IPS-20b (cell line): ENCODE data around the gene IGF2BP2.
"Not testable (repeated sequence)": the region's sequence is repeated elsewhere in the genome, so short reads cannot be mapped to it uniquely, and the experiment has no call there.

Experiments
- H3K27ac ChIP-seq: one replicate; pipeline ENCODE4 v1.5.1; 2013; ENCODE audit warnings: low read length
- H3K27me3 ChIP-seq: 2 replicates; pipeline ENCODE4 v1.6.1; 2013; ENCODE audit warnings: mild to moderate bottlenecking, low read length, inconsistent platforms; ENCODE audit not compliant: insufficient read depth
- H3K36me3 ChIP-seq: 2 replicates; pipeline ENCODE4 v1.6.1; 2013; ENCODE audit warnings: low read depth, mild to moderate bottlenecking, inconsistent platforms, low read length, moderate library complexity; ENCODE audit not compliant: insufficient read depth
- H3K4me1 ChIP-seq: 2 replicates; pipeline ENCODE4 v1.6.1; 2013; ENCODE audit warnings: mild to moderate bottlenecking, control low read depth, inconsistent platforms, low read length, moderate library complexity; ENCODE audit not compliant: insufficient read depth
- H3K4me3 ChIP-seq: 2 replicates; pipeline ENCODE4 v1.5.1; 2013; ENCODE audit warnings: mild to moderate bottlenecking, low read length, inconsistent platforms
- H3K9ac ChIP-seq: 2 replicates; pipeline ENCODE4 v1.6.1; 2013; ENCODE audit warnings: low read depth, mild to moderate bottlenecking, inconsistent platforms, low read length, moderate library complexity
- H3K9me3 ChIP-seq: 2 replicates; pipeline ENCODE4 v1.6.1; 2013; ENCODE audit warnings: mild to moderate bottlenecking, low read depth, low read length, inconsistent platforms; ENCODE audit not compliant: insufficient read depth

The IGF2BP2 gene

DNA sequence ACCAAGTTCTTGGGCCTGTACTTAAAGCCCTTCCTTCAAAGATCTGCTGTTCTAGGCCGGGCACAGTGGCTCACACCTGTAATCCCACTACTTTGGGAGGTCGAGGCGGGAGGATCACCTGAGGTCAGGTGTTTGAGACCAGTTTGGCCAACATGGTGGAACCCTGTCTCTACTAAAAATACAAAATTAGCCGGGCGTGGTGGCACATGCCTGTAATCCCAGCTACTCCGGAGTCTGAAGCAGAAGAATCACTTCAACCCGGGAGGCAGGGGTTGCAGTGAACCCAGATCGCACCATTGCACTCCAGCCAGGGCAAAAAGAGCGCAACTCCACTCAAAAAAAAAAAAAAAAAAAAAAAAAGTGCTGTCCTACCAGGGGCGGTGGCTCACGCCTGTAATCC lies 186.2 kb downstream of the IGF2BP2 start:
- H3K36me3 ChIP-seq, H3K27me3 ChIP-seq, H3K4me3 ChIP-seq, H3K27ac ChIP-seq, H3K9me3 ChIP-seq, H3K4me1 ChIP-seq, H3K9ac ChIP-seq: not testable (repeated sequence)

DNA sequence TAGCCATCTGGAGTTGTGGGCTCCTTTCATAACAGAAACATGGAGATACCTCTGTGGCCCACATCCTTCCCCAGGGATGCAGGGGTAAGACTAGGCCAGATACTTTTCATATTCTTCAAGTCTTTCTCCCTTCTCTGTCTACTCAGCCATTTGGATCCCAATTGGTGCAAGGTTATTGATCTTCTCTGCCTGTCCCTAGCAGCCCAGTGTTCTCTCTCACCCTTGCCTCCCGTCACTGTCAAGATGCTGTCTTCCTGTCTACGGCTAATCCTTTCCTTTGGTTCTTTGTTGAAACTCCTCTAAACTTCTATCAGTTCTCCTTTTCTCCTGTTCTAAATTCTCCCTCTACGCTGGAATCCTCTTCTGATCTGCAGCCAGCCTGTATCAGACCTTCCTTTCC lies 187.5 kb downstream of the IGF2BP2 start:
- no peak overlapping the region for H3K4me3 ChIP-seq

DNA sequence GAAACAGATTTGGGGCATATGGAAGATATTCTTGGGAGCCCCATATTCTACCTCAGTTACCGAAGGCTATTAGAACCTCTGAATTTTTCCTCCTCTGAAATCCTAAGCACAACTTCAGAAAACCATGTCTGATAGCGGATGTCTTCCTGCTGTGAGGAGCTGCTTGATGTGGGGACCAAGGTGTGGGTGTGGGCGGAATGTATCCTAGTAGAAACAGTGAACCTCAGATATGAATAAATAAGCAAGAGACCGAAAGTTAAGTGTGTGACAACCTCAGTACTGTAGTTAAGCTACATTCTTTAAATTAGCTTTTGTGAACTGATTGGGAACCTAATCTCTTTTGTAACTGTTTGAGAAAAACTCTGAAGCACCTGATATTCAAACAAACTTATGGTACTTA lies 191.8 kb downstream of the IGF2BP2 start:
- no peak overlapping the region for H3K9ac ChIP-seq
- H3K27ac ChIP-seq, result no peak overlapping the region
- H3K9me3 ChIP-seq, result no peaks in the 10 kb centered on the region
- H3K36me3 ChIP-seq, result peaks cover 34% of the 10 kb centered on the region
- no peaks in the 10 kb centered on the region for H3K4me1 ChIP-seq
- H3K4me3 ChIP-seq, result no peak overlapping the region
- H3K27me3 ChIP-seq, result no peaks in the 10 kb centered on the region

More for the DNA sequence above, 187.5 kb downstream of the IGF2BP2 start:
- Histone ChIP-seq H3K27ac (no peak overlapping the region), H3K27me3 (no peaks in the 10 kb centered on the region), H3K9me3 (no peaks in the 10 kb centered on the region), H3K36me3 (0 out of 2 replicates have a peak, but pooled peaks cover 5% of the 10 kb centered on the region), H3K9ac (no peak overlapping the region), H3K4me1 (no peaks in the 10 kb centered on the region)

DNA sequence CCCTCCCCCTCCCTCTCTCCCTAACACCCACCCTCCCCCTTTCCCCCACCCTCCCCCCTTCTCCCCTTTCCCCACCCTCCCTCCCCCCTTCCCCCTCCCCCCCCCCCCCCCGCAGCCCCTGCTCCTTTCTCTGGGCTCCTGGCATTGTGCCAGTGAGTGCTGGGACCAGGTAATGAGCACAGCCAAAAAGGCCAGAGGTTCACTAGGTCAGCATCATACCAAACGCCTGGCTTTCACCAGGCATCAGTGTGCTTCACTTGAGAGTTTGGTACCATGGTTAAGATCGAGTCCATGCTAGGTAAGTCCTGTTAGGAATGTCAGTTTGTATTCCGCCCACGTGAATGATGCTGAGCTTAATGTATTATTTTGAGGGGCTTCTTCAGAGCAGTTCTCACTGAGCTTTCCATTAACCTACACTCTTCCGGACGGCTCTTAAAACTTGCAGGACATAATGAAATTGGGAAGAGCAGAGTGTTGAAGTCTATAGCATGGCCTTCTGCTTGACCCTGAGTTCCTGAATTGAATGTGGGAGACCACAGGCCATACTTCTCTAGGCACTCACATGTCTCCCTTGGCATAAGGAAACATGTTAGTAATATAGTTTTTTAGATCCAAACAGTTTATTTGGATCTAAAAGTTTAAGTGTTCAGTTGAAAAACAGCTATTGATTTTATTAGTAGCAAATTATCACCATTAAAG lies 193.2 kb downstream of the IGF2BP2 start:
- no peaks in the 10 kb centered on the region for H3K9me3 ChIP-seq
- H3K9ac ChIP-seq, result no peak overlapping the region

DNA sequence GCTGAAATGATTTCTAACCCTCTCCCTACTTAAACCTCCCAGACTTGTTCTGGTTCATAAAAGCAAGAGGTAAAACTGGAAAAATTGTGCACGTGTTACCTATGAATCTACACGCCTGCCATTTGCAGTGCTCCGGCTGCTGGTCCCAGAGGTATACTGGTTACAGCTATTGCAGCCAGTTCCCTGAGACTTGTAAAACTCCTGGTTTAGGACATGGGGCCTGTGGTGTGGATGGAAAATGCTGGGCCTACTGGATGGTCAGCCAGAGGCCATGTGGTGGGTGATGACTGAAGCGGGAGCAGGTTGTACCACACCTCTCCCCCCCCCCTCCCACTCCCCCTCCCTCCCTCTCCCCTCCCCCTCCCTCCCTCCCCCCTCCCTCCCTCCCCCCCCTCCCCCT lies 193.7 kb downstream of the IGF2BP2 start:
- H3K9me3 ChIP-seq, result no peaks in the 10 kb centered on the region
- H3K4me3 ChIP-seq, result no peak overlapping the region
- H3K4me1 ChIP-seq, result no peaks in the 10 kb centered on the region
- no peaks in the 10 kb centered on the region for H3K27me3 ChIP-seq
- H3K27ac ChIP-seq, result no peak overlapping the region
- no peak overlapping the region for H3K9ac ChIP-seq
- H3K36me3 ChIP-seq, result peaks cover 49% of the 10 kb centered on the region

More for the DNA sequence above, 193.2 kb downstream of the IGF2BP2 start:
- no peak overlapping the region for H3K4me3 ChIP-seq
- H3K36me3 ChIP-seq, result peaks cover 47% of the 10 kb centered on the region
- H3K27ac ChIP-seq, result no peak overlapping the region
- no peaks in the 10 kb centered on the region for H3K27me3 ChIP-seq
- no peaks in the 10 kb centered on the region for H3K4me1 ChIP-seq

GRCh38 chr3:185630182-185630622 lies 194.6 kb downstream of the IGF2BP2 start:
- no peaks in the 10 kb centered on the region for H3K9me3 ChIP-seq
- no peak overlapping the region for H3K9ac ChIP-seq
- no peak overlapping the region for H3K4me3 ChIP-seq
- no peaks in the 10 kb centered on the region for H3K4me1 ChIP-seq
- H3K27me3 ChIP-seq, result no peaks in the 10 kb centered on the region
- no peak overlapping the region for H3K27ac ChIP-seq
- peaks cover 58% of the 10 kb centered on the region for H3K36me3 ChIP-seq

DNA sequence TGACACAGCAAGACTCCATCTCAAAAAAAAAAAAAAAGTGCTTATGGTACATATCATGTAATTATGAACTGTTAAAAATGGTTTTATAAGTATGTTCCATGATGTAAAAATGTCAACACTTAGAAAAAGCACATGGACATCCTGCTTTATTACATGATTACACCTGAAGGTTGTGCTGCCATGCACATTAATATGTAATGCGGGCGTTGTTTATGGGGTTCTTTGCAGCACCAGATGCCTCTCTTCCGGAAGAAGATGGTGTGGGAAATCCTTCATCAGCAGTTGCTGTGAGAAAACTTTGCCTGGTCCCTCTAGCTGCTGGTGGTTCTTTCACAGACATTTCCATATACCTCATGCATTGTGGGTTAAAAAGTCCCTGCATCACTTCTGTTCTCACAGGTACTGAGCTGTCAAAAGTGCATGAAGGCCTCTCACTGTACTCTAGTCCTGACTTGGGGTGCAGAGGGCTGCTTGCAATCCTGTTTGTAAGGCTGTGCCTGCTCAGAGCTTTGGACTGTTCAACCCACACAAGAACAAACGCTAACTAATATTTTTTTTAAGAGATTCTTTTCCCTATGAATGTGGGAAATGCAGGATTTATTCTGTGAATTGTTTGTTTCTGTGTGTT lies 195.2 kb downstream of the IGF2BP2 start:
- Histone ChIP-seq H3K27ac (no peak overlapping the region), H3K36me3 (peaks cover 62% of the 10 kb centered on the region), H3K9ac (no peak overlapping the region), H3K4me1 (no peaks in the 10 kb centered on the region), H3K9me3 (no peaks in the 10 kb centered on the region), H3K4me3 (no peak overlapping the region), H3K27me3 (no peaks in the 10 kb centered on the region)

DNA sequence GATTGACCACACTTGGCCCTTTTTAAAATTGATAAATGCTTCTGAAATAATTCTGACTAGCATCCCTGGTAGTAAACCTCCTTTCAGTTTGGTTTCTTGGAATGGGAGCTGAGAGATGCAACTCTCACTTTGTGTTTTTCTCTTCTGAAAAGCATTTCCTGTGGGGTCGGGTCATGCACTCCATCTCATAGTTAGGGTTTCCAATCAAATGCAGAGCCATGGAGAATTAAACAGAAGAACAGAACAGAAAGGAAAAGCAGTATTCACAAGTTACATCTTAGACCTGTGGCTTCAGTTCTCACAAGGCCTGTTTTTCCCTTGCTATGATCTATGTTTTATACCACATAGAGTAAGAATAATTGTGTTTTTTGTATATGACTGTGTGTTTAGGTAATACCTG lies 199.1 kb downstream of the IGF2BP2 start:
- Histone ChIP-seq H3K4me3 (no peak overlapping the region), H3K27ac (no peak overlapping the region), H3K4me1 (no peaks in the 10 kb centered on the region), H3K27me3 (no peaks in the 10 kb centered on the region), H3K36me3 (peaks cover 84% of the 10 kb centered on the region), H3K9ac (no peak overlapping the region), H3K9me3 (no peaks in the 10 kb centered on the region)

GRCh38 chr3:185623939-185624665 lies 200.7 kb downstream of the IGF2BP2 start:
- H3K9me3 ChIP-seq, result no peaks in the 10 kb centered on the region
- peaks cover 75% of the 10 kb centered on the region for H3K36me3 ChIP-seq
- no peak overlapping the region for H3K27ac ChIP-seq

DNA sequence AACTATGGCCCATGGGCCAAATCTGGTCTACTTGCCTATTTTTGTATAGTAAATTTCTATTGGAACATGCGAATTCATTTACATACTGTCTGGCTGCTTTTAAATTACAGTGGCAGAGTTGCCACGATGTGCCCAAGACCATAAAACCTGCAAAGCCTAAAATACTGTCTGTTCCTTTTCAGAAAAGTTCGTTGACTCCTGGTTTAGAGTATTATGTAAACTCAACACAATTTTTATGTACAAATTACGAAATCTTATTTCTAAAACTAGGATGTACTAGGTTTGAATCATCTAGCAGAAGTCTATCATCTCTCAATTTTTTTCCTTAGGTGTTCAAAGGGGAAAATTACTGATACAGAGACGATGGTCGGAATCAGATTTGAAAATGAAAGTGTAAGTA lies 211.8 kb downstream of the IGF2BP2 start:
- Histone ChIP-seq H3K27ac (no peak overlapping the region), H3K36me3 (peaks cover 88% of the 10 kb centered on the region), H3K9ac (no peak overlapping the region), H3K9me3 (no peaks in the 10 kb centered on the region), H3K27me3 (no peaks in the 10 kb centered on the region), H3K4me3 (no peak overlapping the region), H3K4me1 (no peaks in the 10 kb centered on the region)

More at GRCh38 chr3:185623939-185624665, 200.7 kb downstream of the IGF2BP2 start:
- Histone ChIP-seq H3K4me3 (no peak overlapping the region), H3K9ac (no peak overlapping the region), H3K4me1 (no peaks in the 10 kb centered on the region), H3K27me3 (no peaks in the 10 kb centered on the region)

DNA sequence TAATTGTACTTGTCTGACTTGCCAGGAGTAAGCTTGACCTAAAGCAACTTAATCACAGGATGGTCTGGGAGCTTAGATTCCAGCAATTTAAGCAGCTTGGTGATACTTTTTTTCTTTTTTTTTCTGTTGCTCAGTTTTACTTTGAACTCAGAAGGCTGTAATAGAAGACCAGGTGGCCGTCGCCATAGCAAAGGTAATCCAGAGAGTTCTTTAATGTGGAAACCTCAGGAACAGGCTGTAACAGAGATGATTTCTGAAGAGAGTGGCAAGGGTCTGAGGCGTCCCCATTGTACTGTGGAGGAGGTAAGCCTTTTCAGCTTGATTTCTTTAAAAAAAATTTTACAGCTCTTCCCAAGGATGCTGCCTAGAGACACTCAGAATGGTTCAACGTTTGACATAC lies 218.6 kb downstream of the IGF2BP2 start:
- Histone ChIP-seq H3K9ac (no peak overlapping the region), H3K36me3 (peaks cover 91% of the 10 kb centered on the region), H3K4me1 (no peaks in the 10 kb centered on the region), H3K27me3 (no peaks in the 10 kb centered on the region), H3K9me3 (no peaks in the 10 kb centered on the region), H3K4me3 (no peak overlapping the region), H3K27ac (no peak overlapping the region)

- no peak overlapping the region for H3K27ac ChIP-seq
- H3K4me3 ChIP-seq, result no peak overlapping the region
- no peaks in the 10 kb centered on the region for H3K27me3 ChIP-seq
- no peak overlapping the region for H3K9ac ChIP-seq
- H3K9me3 ChIP-seq, result no peaks in the 10 kb centered on the region
- no peaks in the 10 kb centered on the region for H3K4me1 ChIP-seq
- H3K36me3 ChIP-seq, result peaks cover 92% of the 10 kb centered on the region
Measured at GRCh38 chr3:185605566-185605965, 219.3 kb downstream of the IGF2BP2 start.
